ENCODE data around the gene USP7. TPM values are rescaled to one million over a fixed set of nuclear protein-coding genes. Genes with fewer than 3 reads are reported as not detected.

Gene USP7
- total and polyA plus RNA-seq, 2 donors from 2014 or later = 26.7 to 92.0 TPM

GRCh38 chr16:9012330-9012729 lies 48.6 kb upstream of the USP7 start:
- peaks cover 0 to 6% (median 0%) of the 10 kb centered on the region in 3 donors for H3K4me1 ChIP-seq (ENCODE audit: control insufficient read depth in 2 of 3, insufficient read depth in 2 of 3, low read depth in 1 of 3, low read length in 3 of 3)
- no peak overlapping the region for H3K9ac ChIP-seq (ENCODE audit: low read length in 3 of 3)
- H3K9me3 ChIP-seq (ENCODE audit: control insufficient read depth in 2 of 3, insufficient read depth in 1 of 3, low read length in 3 of 3) = peaks cover 0 to 9% (median 4%) of the 10 kb centered on the region in 3 donors
- H3K36me3 ChIP-seq (ENCODE audit: control insufficient read depth in 2 of 3, insufficient read depth in 3 of 3, low read length in 3 of 3) = no peaks in the 10 kb centered on the region
- intact Hi-C loops (cut with DNase I) = no loop called here
- no peak for TF ChIP-seq CTCF (IDR thresholded peaks at IDR 0.05; ENCODE audit: borderline replicate concordance, extremely low read depth, insufficient read depth)
- FAIRE-seq (no peak), DNase-seq (no peak)
- no peaks in the 10 kb centered on the region for H3K27me3 ChIP-seq (ENCODE audit: control insufficient read depth, insufficient read depth, low read length)
- H3K4me3 ChIP-seq (ENCODE audit: low read length in 3 of 3) = no peak overlapping the region
- no peak overlapping the region for H3K27ac ChIP-seq (ENCODE audit: low read depth in 2 of 2, low read length in 2 of 2)

DNA sequence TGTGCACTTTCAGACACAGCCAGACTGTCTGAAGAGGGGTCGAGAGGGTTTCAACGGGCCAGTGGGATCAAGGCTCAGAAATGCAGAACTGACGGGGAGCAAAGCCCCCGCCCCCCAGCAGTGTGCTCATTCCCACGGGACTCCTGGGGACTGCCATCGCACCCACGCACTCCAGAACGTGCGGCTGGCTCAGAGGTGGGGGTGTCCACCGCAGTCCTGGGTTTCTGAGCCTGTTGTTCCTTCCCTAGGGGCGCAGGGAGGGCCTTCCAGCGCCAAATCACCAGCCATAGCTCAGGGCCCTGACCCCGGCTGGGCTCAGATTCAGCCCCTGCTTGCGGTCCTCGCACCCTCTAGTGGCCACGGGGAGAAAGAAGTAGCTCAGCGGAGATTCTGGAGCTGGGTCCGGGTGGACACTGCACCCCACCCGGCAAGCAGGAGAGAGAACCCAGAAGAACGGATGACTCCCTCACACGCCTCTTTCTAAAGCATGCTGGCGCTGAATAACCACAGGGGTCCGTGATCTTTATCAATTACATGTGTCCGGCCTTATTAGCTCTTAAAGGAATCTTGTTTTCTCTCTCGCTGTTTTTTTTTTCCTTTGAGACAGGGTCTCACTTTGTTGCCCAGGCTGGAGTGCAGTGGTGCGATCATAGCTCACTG lies 45.0 kb upstream of the USP7 start:
- intact Hi-C loops (cut with DNase I) = no loop called here
- Histone ChIP-seq H3K9me3 (ENCODE audit: control insufficient read depth in 2 of 3, insufficient read depth in 1 of 3, low read length in 3 of 3) (no peaks in the 10 kb centered on the region), H3K36me3 (ENCODE audit: control insufficient read depth in 2 of 3, insufficient read depth in 3 of 3, low read length in 3 of 3) (no peaks in the 10 kb centered on the region), H3K27ac (ENCODE audit: low read depth in 2 of 2, low read length in 2 of 2) (no peak overlapping the region), H3K4me3 (ENCODE audit: low read length in 3 of 3) (peak overlapping the region in 2 of 3 donors; percentile 33 to 63), H3K27me3 (ENCODE audit: control insufficient read depth, insufficient read depth, low read length) (no peaks in the 10 kb centered on the region), H3K9ac (ENCODE audit: low read length in 3 of 3) (peak overlapping the region in 1 of 3 donors; percentile 65), H3K4me1 (ENCODE audit: control insufficient read depth in 2 of 3, insufficient read depth in 2 of 3, low read depth in 1 of 3, low read length in 3 of 3) (peaks cover 0 to 6% (median 0%) of the 10 kb centered on the region in 3 donors)
- TF ChIP-seq CTCF (IDR thresholded peaks at IDR 0.05; ENCODE audit: borderline replicate concordance, extremely low read depth, insufficient read depth) = peak; percentile 85
- FAIRE-seq = no peak
- DNase-seq = peak; percentile 70 to 85 (median 82)

- H3K9ac ChIP-seq (ENCODE audit: low read length in 3 of 3) = no peak overlapping the region
- intact Hi-C loops (cut with DNase I) = no loop called here
Measured at GRCh38 chr16:9007177-9007794, 43.6 kb upstream of the USP7 start.

More at GRCh38 chr16:9007177-9007794, 43.6 kb upstream of the USP7 start:
- peak in 3 of 5 donors; percentile 8 to 34 (median 19) for DNase-seq
- Histone ChIP-seq H3K27me3 (ENCODE audit: control insufficient read depth, insufficient read depth, low read length) (no peaks in the 10 kb centered on the region), H3K27ac (ENCODE audit: low read depth in 2 of 2, low read length in 2 of 2) (no peak overlapping the region), H3K9me3 (ENCODE audit: control insufficient read depth in 2 of 3, insufficient read depth in 1 of 3, low read length in 3 of 3) (no peaks in the 10 kb centered on the region), H3K4me1 (ENCODE audit: control insufficient read depth in 2 of 3, insufficient read depth in 2 of 3, low read depth in 1 of 3, low read length in 3 of 3) (peaks cover 0 to 6% (median 0%) of the 10 kb centered on the region in 3 donors), H3K4me3 (ENCODE audit: low read length in 3 of 3) (no peak overlapping the region), H3K36me3 (ENCODE audit: control insufficient read depth in 2 of 3, insufficient read depth in 3 of 3, low read length in 3 of 3) (no peaks in the 10 kb centered on the region)
- no peak for TF ChIP-seq CTCF (IDR thresholded peaks at IDR 0.05; ENCODE audit: borderline replicate concordance, extremely low read depth, insufficient read depth)
- FAIRE-seq = no peak
